SK-N-DZ (cell line): Measurements from ENCODE around the gene ZNF800. TPM values are rescaled to one million over a fixed set of nuclear protein-coding genes. Genes with fewer than 3 reads are reported as not detected.
"Not testable (repeated sequence)": the region's sequence is repeated elsewhere in the genome, so short reads cannot be mapped to it uniquely, and the experiment has no call there.

ENCODE experiments used
- DNase-seq: peaks from one replicate; pipeline ENCODE4 v3.0.0-alpha.2; 2015; ENCODE audit warnings: low spot score
- polyA plus RNA-seq, 2 experiments: library from polyadenylated mRNA; depleted of rRNA; stranded (reverse); fragments of >200 nt; gene quantifications; 2 replicates each; pipeline ENCODE4 v1.2.3, GENCODE V29; 2014

Gene ZNF800
- 6.8 and 8.8 TPM in 2 replicates for polyA plus RNA-seq (2014; cell fraction: cytosol; rRNA removed)
- polyA plus RNA-seq (2014; cell fraction: nucleus; rRNA removed), result 10.6 and 13.0 TPM in 2 replicates

- DNase-seq, result peak; percentile 89
These were observed at the start of gene ZNF800 for GRCh38 chr7:127392566-127393367. Gene ZNF800 (minus strand): TSS chr7:127392708. CDS start chr7:127391557, 1,151 bp downstream.

- no peak for DNase-seq
These were observed 47.7 kb upstream of the ZNF800 start for GRCh38 chr7:127440206-127440605.

- no peak for DNase-seq
These were observed 46.3 kb upstream of the ZNF800 start for GRCh38 chr7:127438836-127439235.

GRCh38 chr7:127437837-127438236, 45.3 kb upstream of the ZNF800 start:
- DNase-seq, result no peak

- no peak for DNase-seq
These were observed 44.7 kb upstream of the ZNF800 start for GRCh38 chr7:127437241-127437640.

GRCh38 chr7:127429281-127429680, 36.8 kb upstream of the ZNF800 start:
- DNase-seq, result not testable (repeated sequence)

GRCh38 chr7:127419196-127419595, 26.7 kb upstream of the ZNF800 start:
- no peak for DNase-seq

- no peak for DNase-seq
These were observed 26.0 kb upstream of the ZNF800 start for GRCh38 chr7:127418459-127418858.

- no peak for DNase-seq
These were observed 24.8 kb upstream of the ZNF800 start for GRCh38 chr7:127417346-127417745.

- no peak for DNase-seq
These were observed 22.7 kb upstream of the ZNF800 start for GRCh38 chr7:127415060-127415742.

GRCh38 chr7:127413962-127414361, 21.5 kb upstream of the ZNF800 start:
- DNase-seq, result no peak

GRCh38 chr7:127413326-127413725, 20.8 kb upstream of the ZNF800 start:
- DNase-seq, result no peak

GRCh38 chr7:127411176-127411575, 18.7 kb upstream of the ZNF800 start:
- DNase-seq, result no peak

- no peak for DNase-seq
These were observed 17.1 kb upstream of the ZNF800 start for GRCh38 chr7:127409629-127410028.

GRCh38 chr7:127404286-127405072, 12.0 kb upstream of the ZNF800 start:
- DNase-seq, result no peak

GRCh38 chr7:127396184-127396583, 3.7 kb upstream of the ZNF800 start:
- DNase-seq, result peak; percentile 20

GRCh38 chr7:127395104-127395503, 2.6 kb upstream of the ZNF800 start:
- DNase-seq, result peak; percentile 12

- DNase-seq, result peak; percentile 18
These were observed 1.0 kb upstream of the ZNF800 start for GRCh38 chr7:127393368-127394058.

- peak; percentile 56 for DNase-seq
These were observed 334 bp downstream of the ZNF800 start for GRCh38 chr7:127392182-127392565.

GRCh38 chr7:127391591-127392181, 822 bp downstream of the ZNF800 start:
- DNase-seq, result no peak
